CD4-positive, alpha-beta T cell treated with Interleukin-17A for 1 hour (primary cell): ENCODE measurements around the gene EOLA1.

ENCODE experiments used
- DNase-seq: peaks from one replicate; pipeline ENCODE4 v3.0.0-alpha.2; 2020

EOLA1 gene

DNA sequence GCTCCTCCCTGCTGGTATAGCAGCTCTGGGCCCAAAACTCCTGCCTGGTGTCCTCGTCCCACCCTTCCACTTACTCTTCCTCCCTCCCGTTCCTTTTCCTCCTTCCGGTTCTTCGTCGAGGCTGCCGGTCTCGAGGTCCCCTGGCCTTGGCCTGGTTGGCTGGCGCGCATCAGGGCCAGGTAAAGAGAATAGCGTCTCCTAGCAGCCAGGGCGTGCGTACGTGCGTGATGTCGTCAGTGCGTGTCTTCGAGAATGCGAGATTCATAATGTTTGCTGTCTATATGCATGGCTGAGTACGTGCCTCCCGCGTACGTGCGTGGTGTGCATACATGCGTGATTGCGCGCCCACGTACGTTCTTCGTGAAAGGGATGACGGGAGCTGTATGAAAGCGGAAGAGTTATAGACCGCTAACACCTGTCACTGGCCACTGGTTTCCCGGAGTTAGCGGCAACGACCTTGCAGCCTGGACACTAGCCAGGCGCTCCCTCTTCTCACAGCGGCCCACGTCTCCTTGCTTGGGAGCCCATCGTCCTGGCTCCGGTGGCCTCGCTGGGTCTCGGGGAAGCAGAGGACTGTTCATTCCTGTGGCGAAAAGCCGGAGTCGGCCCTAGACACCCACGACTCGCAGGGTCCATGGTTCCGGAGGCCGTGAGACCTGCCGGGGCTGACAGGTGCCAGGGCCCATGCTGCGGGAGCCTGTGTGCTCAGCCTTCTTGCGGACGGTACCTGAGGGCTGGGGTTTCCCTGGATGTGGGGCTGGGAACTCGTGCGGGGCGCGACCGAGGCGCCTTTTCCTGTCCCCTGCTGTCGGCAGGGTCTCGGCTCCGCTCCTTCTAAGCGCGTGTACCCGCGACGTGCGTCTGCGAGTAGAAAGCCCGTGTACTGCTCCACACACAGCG, at the start of gene EOLA1:
Gene EOLA1 (plus strand): TSS at position 392 of the 900 bp plus-strand sequence. CDS start 4,619 bp downstream, outside the sequence.
- peak; percentile 93 for DNase-seq

DNA sequence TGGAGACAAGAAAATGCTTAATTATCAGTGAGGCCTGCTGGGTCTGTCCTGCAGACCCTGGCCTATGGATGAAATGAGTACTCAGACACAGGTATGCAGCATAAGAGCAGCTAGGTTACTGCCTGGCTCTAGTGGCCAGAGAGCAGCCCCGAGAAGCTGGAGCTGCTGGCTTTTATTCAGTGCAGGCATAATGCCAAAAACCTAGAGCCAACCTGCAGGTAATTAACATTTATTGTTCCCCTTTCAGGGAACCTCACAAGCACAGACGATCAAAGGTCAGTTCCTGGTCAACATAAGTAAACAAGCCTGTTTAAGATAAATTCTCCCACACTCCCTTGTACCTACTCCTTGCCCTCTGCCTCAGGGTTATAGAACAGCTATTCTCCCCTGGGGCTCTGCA, 49.0 kb upstream of the EOLA1 start:
- no peak for DNase-seq

DNA sequence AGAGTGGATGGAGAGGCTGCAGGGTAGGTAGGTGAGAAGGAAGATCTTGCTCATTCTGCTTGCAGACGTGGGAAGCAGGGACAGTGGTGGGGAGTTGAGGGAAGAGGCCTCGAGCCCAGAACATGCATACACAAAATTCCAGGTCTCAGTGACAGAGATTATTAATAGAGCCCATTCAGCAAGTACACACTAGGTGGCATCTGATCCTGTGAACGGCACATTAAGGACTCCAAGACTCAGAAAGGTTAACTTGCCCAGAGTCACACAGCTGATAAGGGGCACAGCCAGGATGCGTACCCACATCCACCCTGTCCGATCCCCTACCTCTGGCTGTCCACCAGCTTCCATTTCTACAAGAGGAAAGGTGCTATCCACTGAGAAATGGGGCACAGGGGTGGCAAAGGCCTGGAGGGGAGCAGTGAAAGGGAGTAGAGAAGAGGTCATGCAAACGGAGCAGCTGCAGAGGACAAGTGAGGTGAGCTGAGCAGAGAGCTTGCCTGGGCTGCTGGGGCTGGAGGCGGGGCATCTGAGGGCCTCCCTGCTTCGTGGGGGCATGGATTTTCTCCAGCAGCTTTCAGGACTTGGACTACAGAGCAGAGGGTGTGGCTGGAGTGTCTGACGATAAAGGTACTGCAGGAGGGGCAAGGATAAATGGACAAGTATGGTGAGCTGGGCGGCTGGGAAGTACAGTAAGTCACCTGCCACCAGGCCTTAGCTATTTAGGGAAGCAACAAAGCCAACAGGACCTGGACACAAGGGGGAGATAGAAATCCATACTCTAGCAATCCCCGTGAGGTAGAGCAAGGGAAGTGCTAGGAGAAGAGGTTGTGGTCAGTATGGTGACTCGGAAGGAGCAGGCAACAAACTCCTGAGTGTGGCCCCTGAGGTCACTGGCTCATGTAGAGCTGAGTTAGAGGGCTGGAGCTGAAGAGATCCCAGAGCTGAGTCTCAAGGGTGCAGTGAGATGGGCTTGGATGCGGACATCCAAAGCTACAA, 46.9 kb upstream of the EOLA1 start:
- peak; percentile 22 for DNase-seq

DNA sequence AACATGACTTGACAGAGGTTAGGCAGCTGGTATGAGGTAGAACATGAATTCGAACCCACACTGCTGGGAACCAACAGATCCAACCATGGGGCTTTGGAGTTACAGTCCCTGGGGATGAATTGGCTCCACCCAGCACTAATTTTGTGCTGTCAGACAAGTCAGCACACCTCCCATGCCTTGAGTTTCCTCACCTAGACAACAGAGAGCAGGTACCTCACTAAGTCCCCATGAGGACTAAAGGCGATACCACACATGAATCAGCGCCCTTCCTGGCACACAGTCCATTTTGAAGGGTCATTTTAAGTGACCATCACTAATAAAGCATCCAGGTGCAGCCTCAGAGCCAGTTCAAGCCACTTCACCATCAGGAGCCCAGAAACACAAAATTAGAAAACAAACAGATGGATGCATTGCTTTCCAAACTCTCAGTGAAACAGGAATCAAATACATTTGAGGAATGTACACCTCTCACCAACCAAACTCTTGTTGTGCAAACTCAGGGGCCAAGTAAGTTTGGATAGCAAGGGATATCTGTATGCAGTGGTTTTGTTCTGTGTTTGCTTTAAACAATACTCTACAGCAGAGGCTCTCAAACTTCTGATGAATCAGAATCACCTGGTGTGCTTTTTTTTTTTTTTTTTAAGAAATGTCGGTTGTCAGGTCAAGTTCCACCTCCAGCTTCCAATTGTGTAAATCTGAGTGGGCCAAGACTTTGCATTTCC, 45.8 kb upstream of the EOLA1 start:
- DNase-seq, result peak; percentile 11

DNA sequence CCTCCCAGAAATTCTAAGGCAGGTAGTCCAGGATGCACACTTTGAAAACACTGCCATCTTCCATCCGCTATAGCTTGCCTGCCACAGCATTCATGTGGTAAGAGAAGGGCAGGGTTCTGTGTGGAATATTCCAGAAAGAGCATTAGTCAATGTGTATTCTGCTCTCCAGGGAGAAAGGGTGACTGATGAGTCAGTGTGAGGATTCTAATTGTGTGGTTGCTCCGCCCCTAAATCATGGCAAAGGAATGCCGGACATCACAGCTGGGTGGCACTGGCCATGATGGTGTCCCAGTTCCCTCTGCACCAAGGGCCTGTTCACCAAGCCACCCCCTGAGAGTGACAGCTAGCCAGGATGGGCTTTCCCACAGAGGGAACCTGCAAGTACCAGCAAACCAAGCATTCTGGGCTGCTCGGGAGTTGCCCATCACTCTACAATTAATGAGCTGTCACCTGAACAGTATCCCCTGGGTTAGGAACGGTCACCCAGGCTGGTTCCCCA, 45.2 kb upstream of the EOLA1 start:
- no peak for DNase-seq

DNA sequence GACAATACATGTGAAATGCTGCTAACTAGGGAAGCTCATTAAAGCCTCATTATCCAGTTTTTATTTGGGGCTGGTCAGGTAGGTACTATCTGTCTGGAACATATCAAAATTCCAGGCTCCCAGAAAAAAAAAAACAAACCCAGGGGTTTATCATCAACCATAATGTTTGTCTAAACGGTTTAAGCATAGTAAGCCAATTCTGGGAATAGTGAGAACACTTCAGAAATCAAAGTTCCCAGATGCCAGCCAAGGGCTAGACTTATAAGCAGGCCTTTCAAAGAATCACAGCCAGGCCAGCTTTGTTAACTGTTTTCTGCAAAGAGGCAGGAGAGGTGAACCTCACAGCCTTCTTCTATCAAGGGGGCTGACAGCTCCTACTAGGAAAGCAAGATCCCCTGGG, 43.8 kb upstream of the EOLA1 start:
- no peak for DNase-seq

DNA sequence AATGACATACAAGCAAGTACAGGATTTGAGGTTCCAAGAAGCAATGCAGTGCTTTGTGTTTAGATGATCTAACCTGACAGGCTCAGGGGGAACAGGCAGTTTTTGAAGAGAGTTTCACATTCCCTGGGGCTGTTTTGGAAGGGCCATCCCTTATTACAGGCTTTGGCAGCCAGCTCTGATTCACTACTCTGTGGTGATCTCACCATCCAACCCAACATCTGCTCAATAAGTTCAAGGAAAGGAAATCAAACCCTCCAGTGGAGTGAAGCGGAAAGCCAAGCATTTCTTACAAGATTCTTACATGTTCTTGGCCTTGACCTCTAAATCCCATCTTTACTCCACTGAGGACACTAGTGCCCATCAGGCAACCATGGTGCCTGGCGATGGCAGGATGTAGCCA, 43.2 kb upstream of the EOLA1 start:
- no peak for DNase-seq

DNA sequence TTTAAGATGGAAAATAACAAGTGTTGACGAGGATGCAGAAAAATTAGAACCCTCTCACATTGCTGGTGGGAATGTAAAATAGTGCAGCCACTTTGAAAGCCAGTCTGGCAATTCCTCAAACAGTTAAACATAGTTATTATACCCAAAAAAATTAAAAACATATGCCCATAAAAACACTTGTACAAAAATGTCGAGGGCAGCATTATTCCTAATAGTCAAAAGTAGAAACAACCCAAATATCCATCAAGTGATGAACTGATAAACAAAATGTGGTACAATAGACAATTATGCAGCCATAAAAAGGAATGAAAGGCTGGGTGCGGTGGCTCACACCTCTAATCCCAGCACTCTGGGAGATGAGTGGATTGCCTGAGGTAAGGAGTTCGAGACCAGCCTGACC, 42.0 kb upstream of the EOLA1 start:
- DNase-seq, result no peak

DNA sequence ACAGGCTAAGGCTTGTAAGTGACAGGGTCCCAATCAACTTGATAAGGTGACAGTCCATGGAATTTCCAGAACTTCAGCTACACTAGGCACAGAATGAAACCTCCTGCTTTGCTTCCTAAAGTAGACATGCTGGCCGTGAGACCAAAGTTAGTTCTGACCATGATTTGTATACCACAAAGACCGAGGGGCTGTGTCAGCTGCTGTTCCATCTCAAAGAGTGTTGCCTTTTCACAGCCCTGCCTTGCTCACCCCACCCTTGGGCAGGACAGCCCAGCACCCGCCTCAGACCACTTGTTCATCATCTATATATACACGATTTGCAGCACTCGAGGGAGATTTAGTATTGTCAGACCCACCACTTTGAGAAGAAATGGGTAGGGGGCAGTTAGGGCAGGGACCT, 41.0 kb upstream of the EOLA1 start:
- DNase-seq, result peak; percentile 17

DNA sequence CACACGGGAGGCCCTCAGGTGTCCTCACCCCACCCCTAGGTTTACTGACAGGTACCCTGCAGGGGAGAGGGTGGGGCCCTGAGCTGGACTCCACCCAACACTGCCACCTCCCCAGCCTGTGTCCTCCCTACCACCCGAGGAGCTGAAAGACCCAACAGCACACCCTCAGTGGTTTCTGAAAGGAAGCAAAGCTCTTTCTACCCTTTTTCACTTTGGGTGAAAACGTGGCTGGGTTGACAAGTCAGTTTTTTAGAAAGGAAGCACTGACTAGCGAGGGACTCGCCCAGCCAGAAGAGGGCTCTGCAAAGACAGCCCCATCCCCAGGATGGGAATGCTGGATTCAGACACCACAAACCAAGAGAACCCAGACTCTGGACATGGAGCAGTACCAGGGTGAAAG, 37.9 kb upstream of the EOLA1 start:
- DNase-seq, result peak; percentile 50

DNA sequence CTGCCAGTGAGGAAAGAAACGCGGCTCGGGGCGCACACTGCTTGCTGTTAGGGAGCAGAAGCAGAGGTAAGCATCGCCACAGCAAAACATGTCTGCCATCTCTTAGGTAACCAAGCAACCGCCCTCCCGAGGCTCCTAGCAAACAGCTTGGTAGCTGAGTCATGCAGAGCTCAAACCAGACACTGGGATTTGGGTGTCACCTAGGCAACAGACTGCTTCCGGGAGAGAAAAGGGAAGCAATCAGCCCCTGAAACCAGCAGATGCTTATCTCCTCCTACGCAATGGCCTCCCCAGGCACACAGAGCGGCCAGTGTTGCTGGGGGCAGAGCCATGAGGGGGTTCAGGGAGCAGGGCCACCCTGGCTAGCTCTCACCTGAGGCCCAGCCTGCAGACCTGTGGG, 37.4 kb upstream of the EOLA1 start:
- peak; percentile 87 for DNase-seq

DNA sequence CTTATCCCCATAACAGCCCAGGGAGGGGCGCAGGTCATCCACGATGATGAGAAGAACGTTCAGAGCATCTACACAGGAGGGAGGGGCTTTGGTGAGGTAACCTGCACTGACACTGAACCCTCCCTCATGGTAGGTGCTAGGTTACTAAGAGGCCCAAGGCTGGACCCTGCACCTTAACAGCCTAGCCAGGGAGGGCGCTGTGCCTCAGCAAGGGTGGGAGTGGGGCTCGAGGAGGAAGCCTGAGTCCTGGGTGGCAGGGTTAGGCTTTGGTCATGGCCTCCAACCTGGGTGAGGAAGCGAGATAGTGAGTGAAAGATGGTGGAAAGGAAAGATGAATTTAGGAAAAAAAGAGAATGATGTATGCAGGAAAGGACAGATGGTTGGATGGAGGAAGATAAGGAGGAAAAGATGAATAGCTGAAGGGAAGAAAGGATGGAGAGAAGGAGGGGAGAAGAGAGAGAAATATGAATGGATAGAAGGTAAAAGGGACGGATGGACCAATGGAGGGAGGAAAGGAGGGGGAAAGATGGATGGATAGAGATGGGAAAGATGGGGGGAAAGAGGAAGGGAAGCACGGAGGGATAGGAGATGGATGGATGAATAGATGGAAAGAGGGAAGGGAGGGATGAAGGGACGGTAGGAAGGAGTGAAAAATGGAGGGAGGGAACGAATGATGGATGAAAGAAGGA, 36.4 kb upstream of the EOLA1 start:
- peak; percentile 83 for DNase-seq

DNA sequence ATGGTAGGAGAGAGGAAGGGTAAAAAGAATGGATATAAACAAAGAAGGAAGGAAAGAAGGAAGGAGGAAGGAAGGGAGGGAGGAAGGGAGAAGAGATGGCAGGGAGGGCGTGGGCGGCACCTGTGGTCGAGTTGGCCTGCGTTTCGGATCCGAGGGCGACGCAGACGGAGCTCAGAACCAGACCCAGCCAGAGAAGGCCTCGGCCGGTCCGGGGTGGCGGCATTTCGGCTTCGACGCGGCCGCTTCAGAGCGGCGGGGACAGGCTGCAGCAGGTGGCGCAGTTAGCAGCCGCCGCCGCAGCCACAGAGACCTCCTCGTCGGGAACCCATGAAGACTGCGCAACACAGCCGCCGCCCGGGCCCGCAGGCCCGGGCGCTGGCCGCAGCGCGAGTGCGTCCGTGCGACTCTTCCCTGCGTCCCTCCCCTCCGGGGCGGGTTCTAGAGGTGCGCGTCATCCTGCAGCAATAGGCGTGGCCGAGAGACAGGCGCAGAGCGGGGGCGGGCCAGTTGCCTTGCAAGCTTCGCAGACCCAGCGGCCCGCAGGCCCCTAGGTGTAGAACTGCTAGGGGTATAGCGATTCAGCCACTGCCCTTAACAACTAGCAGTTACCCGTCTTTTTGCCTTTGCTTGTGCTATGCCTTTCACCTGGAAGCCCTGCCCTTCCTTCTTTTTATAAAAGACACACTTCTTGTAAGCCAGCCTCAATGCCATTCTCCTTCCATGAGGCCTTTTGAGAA, 35.7 kb upstream of the EOLA1 start, which contains the start of gene IDS:
Gene IDS (minus strand): TSS at position 392 of the 737 bp plus-strand sequence. CDS start 169 bp downstream, at position 223.
- DNase-seq, result peak; percentile 92

DNA sequence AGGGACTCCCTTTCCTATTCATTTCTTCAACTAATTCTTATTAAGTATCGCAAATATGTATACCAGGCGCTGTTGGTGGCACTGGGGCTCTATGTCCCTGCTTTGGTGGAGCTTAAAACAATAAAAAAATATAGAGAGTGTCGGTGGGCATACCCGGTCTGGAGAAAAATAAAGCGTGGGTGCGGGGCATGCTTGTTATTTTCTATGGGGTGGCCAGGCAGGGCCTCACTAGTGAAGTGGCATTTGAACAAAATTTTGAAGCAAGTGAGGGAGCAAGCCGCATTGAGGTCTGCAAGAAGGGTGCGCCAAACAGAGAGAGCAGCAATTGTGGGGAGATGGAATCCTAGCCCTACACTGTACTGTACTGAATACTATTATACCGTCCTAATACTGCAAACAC, 35.1 kb upstream of the EOLA1 start:
- DNase-seq, result no peak

DNA sequence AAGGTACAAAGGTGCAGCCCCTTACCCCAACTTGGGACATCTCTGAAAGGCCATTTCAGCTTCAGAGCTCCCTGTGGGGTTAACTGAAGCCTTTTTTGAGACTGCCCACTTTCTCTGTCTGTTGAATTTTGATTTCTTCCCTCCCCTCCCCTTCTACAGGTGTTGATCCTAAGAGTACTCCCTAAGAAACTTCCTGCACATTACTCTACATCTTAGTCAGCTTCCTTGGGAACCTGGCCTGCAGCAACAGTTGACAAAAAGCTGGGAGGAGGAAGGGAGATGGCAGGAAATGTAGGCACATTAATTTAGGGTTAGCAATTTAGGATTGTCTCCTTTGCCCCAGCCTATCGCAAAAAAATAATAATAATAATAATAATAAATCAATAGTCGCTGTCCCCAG, 34.5 kb upstream of the EOLA1 start:
- no peak for DNase-seq

DNA sequence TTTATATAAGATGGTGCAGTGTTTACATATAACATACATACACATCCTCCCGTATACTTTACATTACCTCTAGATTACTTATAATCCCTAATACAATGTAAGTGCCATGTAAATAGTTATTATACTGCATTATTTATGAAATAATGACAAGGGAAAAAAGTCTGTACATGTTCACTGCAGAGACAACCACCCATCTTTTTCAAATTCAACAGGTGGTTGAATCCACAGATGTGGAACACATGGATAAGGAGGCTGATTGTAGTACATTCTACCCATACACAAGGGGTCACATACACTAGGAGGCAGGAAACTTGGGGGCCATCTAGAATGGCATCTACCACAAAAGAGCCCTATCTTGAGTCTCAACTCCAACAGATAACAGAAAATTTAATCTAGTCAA, 32.3 kb upstream of the EOLA1 start:
- DNase-seq, result no peak

DNA sequence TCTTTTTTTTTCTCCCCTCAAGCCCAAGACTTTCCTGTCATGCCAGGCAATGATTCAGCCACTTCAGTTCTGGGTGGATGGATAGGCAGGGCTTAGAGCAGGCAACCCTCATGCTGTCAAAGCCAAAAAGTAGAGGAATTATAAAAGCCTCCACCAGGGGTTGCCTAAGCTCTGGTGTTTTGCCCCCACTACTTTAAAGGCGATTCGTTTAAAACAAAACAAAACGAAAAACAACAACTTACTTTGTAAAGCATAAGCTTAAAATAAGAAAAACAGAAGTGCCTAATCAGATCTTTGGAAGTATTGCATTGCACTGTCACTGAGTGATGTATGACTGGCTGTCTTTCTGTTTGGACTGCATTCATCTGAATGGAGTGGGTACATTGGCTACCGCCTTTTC, 30.4 kb upstream of the EOLA1 start:
- peak; percentile 12 for DNase-seq

DNA sequence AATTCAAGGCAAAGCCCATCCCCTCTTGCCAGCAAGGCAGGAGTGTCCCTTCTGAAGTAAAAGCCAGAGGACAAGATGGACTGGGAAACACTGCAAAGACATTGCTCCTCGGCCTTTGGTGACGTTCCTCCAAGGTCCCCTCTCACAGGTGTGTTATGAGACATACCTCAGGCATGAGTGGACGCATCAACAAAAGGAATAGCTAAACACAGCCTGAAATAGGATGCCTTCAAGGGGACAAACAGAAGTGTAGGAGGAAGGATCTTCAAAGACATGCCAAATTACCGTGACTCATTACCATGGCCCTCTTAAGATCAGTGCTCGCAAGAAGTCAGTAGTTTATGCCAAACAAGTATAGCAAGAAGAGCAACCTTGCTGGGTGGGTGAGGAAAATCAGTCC, 29.7 kb upstream of the EOLA1 start:
- DNase-seq, result no peak

DNA sequence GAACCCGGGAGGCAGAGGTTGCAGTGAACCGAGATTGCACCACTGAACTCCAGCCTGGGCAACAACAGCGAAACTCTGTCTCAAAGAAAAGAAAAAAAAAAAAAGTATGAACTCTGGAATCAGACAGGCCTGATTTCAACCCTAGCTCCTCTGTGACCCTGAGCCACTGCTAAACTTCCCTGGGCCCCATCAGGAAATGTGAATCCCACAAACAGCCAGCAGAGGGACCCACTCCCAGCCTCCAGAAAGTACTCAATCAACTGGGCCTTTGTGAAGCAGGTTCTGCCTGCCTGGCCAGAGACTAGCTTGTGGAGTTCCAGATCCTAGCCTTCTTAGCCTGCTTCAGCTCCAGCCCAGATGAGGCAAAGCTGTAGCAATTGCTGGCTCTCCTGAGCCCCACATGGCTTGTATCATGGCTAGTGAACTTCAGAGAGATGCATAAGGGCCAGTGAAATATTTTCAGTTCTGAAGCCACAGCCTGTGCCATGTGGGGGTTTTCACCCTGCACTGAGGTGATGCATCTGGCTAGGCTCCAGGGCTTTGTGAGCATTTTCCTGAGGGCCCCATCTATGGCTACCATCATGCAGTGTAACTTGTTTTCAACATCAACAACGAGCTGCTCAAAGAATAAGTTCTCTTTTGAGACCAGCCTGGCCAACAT, 28.5 kb upstream of the EOLA1 start:
- peak; percentile 78 for DNase-seq

DNA sequence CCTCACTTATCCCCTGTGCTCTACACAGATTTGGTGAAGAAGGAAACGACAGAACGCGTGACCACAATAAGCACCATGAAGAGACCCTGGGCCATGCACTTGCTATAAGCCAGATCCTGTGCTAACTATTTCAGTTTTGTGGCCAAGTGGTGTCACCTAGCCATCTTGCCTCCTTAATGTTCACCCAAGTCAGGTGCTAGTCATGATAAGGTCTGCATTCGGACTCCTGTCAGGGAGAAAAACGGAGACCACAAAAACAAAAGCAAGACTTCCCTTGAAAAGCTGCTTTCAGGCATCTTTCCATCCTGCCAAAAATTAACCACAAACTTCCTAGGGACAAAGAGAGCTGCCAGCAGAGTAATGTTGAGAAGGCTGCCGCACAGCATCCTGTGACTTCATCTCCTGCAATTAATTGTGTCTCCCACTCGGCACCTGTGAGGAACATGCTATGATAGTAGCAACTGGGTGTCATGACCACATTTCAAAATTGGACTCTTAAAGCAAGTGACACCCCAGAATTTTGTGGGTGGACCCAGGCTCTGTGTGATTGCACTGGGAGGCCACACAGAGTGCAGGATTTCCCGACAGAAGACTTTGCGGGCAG, 26.9 kb upstream of the EOLA1 start:
- DNase-seq, result peak; percentile 40
